ENCODE results near the gene ZNF212. TPM values are rescaled to one million over a fixed set of nuclear protein-coding genes. Genes with fewer than 3 reads are reported as not detected.

ZNF212 gene
- total and polyA plus RNA-seq, 2 donors (not counting 3 experiments of a cell fraction or from before 2014, with no cell fraction given) = 3.6 to 9.0 TPM

DNA sequence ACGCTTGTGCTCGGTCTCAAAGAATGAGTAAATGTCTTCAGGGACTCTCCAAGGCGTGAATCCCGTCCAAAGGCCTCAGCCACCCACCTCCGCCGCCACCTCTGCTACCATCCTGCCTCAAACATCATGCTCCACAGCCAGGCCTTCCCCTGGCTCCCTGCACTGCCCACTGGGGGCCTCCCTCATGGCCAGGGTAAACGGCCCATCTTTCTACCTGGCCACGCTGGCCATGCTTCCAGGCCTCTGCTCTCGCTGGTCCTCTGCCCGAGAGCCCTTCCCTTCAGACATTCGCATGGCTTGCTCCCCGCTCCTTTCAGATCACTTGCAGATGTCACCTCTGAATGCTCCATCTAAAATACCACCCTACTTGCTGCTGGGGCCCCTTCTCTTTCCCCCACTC is 62.8 kb downstream of the ZNF212 start:
- no TSS peak for BruUV-seq (replicated peaks)
- Histone ChIP-seq H3K9me3 (replicated peaks; ENCODE audit: control insufficient read depth, insufficient read depth, low read length) (no peaks in the 10 kb centered on the region), H3K4me2 (ENCODE audit: insufficient read depth, low read length) (no peak overlapping the region), H4K20me1 (replicated peaks; ENCODE audit: control insufficient read depth, extremely low read depth, insufficient read depth, low read length) (no peaks in the 10 kb centered on the region), H2AFZ (ENCODE audit: low read depth, low read length) (no peak overlapping the region), H3K9ac (replicated peaks; ENCODE audit: extremely low read depth, insufficient read depth, low read length) (no peak overlapping the region), H3K4me1 (ENCODE audit: control insufficient read depth, extremely low read depth, insufficient read depth, low read length) (no peaks in the 10 kb centered on the region), H3K4me3 (replicated peaks in 1 of 3; ENCODE audit: insufficient read depth in 1 of 3, low read depth in 1 of 3, low read length in 3 of 3) (no peak overlapping the region), H3K27ac (ENCODE audit: insufficient read depth, low read depth, low read length) (no peak overlapping the region), H3K36me3 (ENCODE audit: control insufficient read depth in 2 of 2, extremely low read depth in 1 of 2, insufficient read depth in 2 of 2, low read length in 2 of 2) (no peaks in the 10 kb centered on the region), H3K27me3 (ENCODE audit: control insufficient read depth in 2 of 2, insufficient read depth in 2 of 2, low read length in 2 of 2) (peaks cover 0 to 3% of the 10 kb centered on the region in 2 experiments), H3K9me1 (replicated peaks; ENCODE audit: control insufficient read depth, extremely low read depth, insufficient read depth, low read length) (no peaks in the 10 kb centered on the region), H3K79me2 (ENCODE audit: control insufficient read depth, insufficient read depth, low read length) (no peaks in the 10 kb centered on the region)
- intact Hi-C loops (cut with micrococcal nuclease) = no loop called here
- dilution Hi-C loops (cut with MboI; ENCODE audit: extremely low pct_ligation_motif_present, low sequenced_read_pairs) = no loop called here
- FAIRE-seq (no peak), DNase-seq (ENCODE audit: low read depth, low spot score) (no peak)
- no peak for TF ChIP-seq JUN (IDR thresholded peaks at IDR 0.05; ENCODE audit: borderline replicate concordance, insufficient read depth, insufficient read length, low read depth)
- TF ChIP-seq MYC (IDR thresholded peaks at IDR 0.05; ENCODE audit: low read depth, low read length) = no peak
- no peak for TF ChIP-seq POLR2A (IDR thresholded peaks at IDR 0.05; ENCODE audit: low read depth, low read length)
- TF ChIP-seq, protein P1, sequence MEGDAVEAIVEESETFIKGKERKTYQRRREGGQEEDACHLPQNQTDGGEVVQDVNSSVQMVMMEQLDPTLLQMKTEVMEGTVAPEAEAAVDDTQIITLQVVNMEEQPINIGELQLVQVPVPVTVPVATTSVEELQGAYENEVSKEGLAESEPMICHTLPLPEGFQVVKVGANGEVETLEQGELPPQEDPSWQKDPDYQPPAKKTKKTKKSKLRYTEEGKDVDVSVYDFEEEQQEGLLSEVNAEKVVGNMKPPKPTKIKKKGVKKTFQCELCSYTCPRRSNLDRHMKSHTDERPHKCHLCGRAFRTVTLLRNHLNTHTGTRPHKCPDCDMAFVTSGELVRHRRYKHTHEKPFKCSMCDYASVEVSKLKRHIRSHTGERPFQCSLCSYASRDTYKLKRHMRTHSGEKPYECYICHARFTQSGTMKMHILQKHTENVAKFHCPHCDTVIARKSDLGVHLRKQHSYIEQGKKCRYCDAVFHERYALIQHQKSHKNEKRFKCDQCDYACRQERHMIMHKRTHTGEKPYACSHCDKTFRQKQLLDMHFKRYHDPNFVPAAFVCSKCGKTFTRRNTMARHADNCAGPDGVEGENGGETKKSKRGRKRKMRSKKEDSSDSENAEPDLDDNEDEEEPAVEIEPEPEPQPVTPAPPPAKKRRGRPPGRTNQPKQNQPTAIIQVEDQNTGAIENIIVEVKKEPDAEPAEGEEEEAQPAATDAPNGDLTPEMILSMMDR (IDR thresholded peaks at IDR 0.05; ENCODE audit: extremely low read depth in 1 of 2, insufficient read depth in 1 of 2, low read depth in 1 of 2, low read length in 2 of 2) = no peak
- TF ChIP-seq FOS (IDR thresholded peaks at IDR 0.05; ENCODE audit: borderline replicate concordance, insufficient read depth, low read length) = no peak
- ChIA-PET POLR2A (no interaction called here), CTCF (no interaction called here)

DNA sequence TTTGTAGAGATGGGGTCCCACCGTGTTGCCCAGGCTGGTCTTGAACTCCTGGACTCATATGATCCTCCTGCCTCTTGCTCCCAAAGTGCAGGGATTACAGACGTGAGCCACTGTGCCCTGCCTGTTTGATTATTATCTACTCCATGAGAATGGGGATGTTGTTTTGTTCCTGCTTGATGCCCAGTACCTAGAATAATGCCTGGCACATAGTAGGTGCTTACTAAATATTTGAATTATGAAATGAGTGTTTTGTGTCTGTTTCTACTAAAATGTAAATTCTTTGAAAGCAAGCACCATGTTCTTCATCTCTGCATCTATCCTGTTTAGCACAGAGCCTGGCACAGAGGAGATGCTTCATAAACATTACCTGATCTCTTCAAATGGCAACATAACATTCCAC is 63.4 kb downstream of the ZNF212 start:
- no peak for DNase-seq (ENCODE audit: low read depth, low spot score)
- Histone ChIP-seq H3K9ac (replicated peaks; ENCODE audit: extremely low read depth, insufficient read depth, low read length) (no peak overlapping the region), H4K20me1 (replicated peaks; ENCODE audit: control insufficient read depth, extremely low read depth, insufficient read depth, low read length) (no peaks in the 10 kb centered on the region), H3K9me3 (replicated peaks; ENCODE audit: control insufficient read depth, insufficient read depth, low read length) (no peaks in the 10 kb centered on the region), H3K36me3 (ENCODE audit: control insufficient read depth in 2 of 2, extremely low read depth in 1 of 2, insufficient read depth in 2 of 2, low read length in 2 of 2) (no peaks in the 10 kb centered on the region), H3K4me3 (replicated peaks in 1 of 3; ENCODE audit: insufficient read depth in 1 of 3, low read depth in 1 of 3, low read length in 3 of 3) (no peak overlapping the region), H3K27ac (ENCODE audit: insufficient read depth, low read depth, low read length) (no peak overlapping the region), H3K4me2 (ENCODE audit: insufficient read depth, low read length) (no peak overlapping the region), H3K79me2 (ENCODE audit: control insufficient read depth, insufficient read depth, low read length) (no peaks in the 10 kb centered on the region), H3K4me1 (ENCODE audit: control insufficient read depth, extremely low read depth, insufficient read depth, low read length) (no peaks in the 10 kb centered on the region), H3K9me1 (replicated peaks; ENCODE audit: control insufficient read depth, extremely low read depth, insufficient read depth, low read length) (no peaks in the 10 kb centered on the region), H3K27me3 (ENCODE audit: control insufficient read depth in 2 of 2, insufficient read depth in 2 of 2, low read length in 2 of 2) (peaks cover 0 to 3% of the 10 kb centered on the region in 2 experiments), H2AFZ (ENCODE audit: low read depth, low read length) (no peak overlapping the region)
- no peak for TF ChIP-seq POLR2A (IDR thresholded peaks at IDR 0.05; ENCODE audit: low read depth, low read length)
- no peak for TF ChIP-seq MYC (IDR thresholded peaks at IDR 0.05; ENCODE audit: low read depth, low read length)
- TF ChIP-seq, protein P2, sequence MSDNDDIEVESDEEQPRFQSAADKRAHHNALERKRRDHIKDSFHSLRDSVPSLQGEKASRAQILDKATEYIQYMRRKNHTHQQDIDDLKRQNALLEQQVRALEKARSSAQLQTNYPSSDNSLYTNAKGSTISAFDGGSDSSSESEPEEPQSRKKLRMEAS (IDR thresholded peaks at IDR 0.05; ENCODE audit: insufficient read depth, insufficient read length) = no peak
- TF ChIP-seq, protein P1 (IDR thresholded peaks at IDR 0.05; ENCODE audit: extremely low read depth in 1 of 2, insufficient read depth in 1 of 2, low read depth in 1 of 2, low read length in 2 of 2) = no peak
- no peak for TF ChIP-seq GATA2 (IDR thresholded peaks at IDR 0.05; ENCODE audit: insufficient read depth, insufficient read length, low read depth, low read length)
- no peak for TF ChIP-seq FOS (IDR thresholded peaks at IDR 0.05; ENCODE audit: borderline replicate concordance, insufficient read depth, low read length)
- TF ChIP-seq EZH2 (IDR thresholded peaks at IDR 0.05; ENCODE audit: borderline replicate concordance, low read depth, low read length, severe bottlenecking) = no peak
- TF ChIP-seq JUN (IDR thresholded peaks at IDR 0.05; ENCODE audit: borderline replicate concordance, insufficient read depth, insufficient read length, low read depth) = no peak
- TF ChIP-seq POLR2AphosphoS5 (IDR thresholded peaks at IDR 0.05; ENCODE audit: insufficient read depth, low read depth, low read length) = no peak
- intact Hi-C loops (cut with micrococcal nuclease) (no loop called here), dilution Hi-C loops (cut with MboI; ENCODE audit: extremely low pct_ligation_motif_present, low sequenced_read_pairs) (no loop called here)
- no TSS peak for BruUV-seq (replicated peaks)
- FAIRE-seq = no peak
- CTCF ChIA-PET = no interaction called here
- POLR2A ChIA-PET = no interaction called here
